ENCODE data around the gene TMEM42. TPM values are rescaled to one million over a fixed set of nuclear protein-coding genes. Genes with fewer than 3 reads are reported as not detected.

The TMEM42 gene
- total RNA-seq, 1 donor from 2014 or later, result 10.1 TPM

DNA sequence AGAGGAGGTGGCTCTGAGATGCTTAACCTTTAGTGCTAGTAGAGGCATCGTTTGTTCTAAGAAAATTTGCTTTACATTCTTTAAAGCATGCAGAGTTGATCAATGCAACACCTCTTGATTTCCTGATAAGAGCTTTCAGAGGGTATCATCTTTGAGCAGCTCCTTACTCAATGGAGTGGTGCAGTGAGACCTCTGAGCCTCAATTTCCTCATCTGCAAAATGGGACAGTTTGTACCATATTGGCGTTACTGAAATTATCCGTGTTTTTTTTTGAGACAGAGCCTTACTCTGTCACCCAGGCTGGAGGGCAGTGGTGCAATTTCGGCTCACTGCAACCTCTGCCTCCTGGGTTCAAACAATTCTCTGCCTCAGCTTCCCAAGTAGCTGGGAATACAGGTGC is 1.6 kb upstream of the TMEM42 start:
- H3K27ac ChIP-seq, result no peak overlapping the region
- Mint-ChIP-seq H3K27me3 (ENCODE audit: insufficient read depth, low read depth) (peaks cover 7% of the 10 kb centered on the region), H3K27ac (no peak overlapping the region), H3K9me3 (no peaks in the 10 kb centered on the region), H3K4me3 (no peak overlapping the region), H3K4me1 (peaks cover 10% of the 10 kb centered on the region), H3K36me3 (peaks cover 11% of the 10 kb centered on the region)
- peaks cover 9% of the 10 kb centered on the region for H3K79me2 ChIP-seq (ENCODE audit: low read depth)
- H3K36me3 ChIP-seq, result no peaks in the 10 kb centered on the region
- H3K9me3 ChIP-seq (ENCODE audit: low read depth), result no peaks in the 10 kb centered on the region
- TF ChIP-seq EZH2 (IDR thresholded peaks at IDR 0.05) (no peak), EZH2phosphoT487 (IDR thresholded peaks at IDR 0.05) (no peak)
- TF ChIP-seq, protein P1, sequence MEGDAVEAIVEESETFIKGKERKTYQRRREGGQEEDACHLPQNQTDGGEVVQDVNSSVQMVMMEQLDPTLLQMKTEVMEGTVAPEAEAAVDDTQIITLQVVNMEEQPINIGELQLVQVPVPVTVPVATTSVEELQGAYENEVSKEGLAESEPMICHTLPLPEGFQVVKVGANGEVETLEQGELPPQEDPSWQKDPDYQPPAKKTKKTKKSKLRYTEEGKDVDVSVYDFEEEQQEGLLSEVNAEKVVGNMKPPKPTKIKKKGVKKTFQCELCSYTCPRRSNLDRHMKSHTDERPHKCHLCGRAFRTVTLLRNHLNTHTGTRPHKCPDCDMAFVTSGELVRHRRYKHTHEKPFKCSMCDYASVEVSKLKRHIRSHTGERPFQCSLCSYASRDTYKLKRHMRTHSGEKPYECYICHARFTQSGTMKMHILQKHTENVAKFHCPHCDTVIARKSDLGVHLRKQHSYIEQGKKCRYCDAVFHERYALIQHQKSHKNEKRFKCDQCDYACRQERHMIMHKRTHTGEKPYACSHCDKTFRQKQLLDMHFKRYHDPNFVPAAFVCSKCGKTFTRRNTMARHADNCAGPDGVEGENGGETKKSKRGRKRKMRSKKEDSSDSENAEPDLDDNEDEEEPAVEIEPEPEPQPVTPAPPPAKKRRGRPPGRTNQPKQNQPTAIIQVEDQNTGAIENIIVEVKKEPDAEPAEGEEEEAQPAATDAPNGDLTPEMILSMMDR (IDR thresholded peaks at IDR 0.05), result no peak
- no peak for DNase-seq (ENCODE audit: low spot score)
- peaks cover 7% of the 10 kb centered on the region for H3K4me1 ChIP-seq
- no peak overlapping the region for H3K9ac ChIP-seq
- H3K27me3 ChIP-seq, result no peaks in the 10 kb centered on the region
- peaks cover 21% of the 10 kb centered on the region for H3F3A ChIP-seq (ENCODE audit: low read depth)
- H3K4me3 ChIP-seq, result no peak overlapping the region
- no peak overlapping the region for H3K4me2 ChIP-seq
- H2AFZ ChIP-seq (replicated peaks), result no peak overlapping the region
- H4K20me1 ChIP-seq (ENCODE audit: low read depth), result no peaks in the 10 kb centered on the region

DNA sequence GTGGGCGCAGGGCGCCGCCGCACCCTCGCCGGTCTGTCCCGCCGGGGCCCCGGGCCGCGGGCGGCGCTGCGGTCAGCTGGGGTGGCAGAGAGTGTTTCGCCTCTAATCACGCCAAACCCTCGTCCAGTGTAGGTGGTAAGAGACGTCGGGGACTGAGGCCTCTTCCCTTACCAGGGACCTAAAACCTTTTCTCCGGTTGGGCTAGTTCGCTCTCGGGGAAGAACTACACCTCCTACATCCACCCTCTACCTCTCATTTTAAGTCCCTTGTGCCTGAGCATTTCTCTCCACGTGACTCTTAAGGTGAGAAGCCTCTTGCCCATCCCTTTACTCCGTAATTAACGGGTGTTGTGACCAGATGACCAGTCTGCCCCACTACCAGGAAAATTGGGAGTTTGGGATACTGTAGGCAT is 520 bp downstream of the TMEM42 start:
- peak overlapping the region; percentile 65 for H3K4me3 ChIP-seq
- H3K79me2 ChIP-seq (ENCODE audit: low read depth), result peaks cover 9% of the 10 kb centered on the region
- no peaks in the 10 kb centered on the region for H3K27me3 ChIP-seq
- H3K9me3 ChIP-seq (ENCODE audit: low read depth), result no peaks in the 10 kb centered on the region
- Mint-ChIP-seq H3K4me3 (peak overlapping the region; percentile 92), H3K4me1 (peaks cover 10% of the 10 kb centered on the region), H3K9me3 (no peaks in the 10 kb centered on the region), H3K27ac (peak overlapping the region; percentile 93), H3K36me3 (peaks cover 23% of the 10 kb centered on the region), H3K27me3 (ENCODE audit: insufficient read depth, low read depth) (peaks cover 7% of the 10 kb centered on the region)
- no peaks in the 10 kb centered on the region for H4K20me1 ChIP-seq (ENCODE audit: low read depth)
- DNase-seq (ENCODE audit: low spot score), result no peak
- H3K4me2 ChIP-seq, result peak overlapping the region; percentile 87
- TF ChIP-seq EZH2 (IDR thresholded peaks at IDR 0.05) (no peak), EZH2phosphoT487 (IDR thresholded peaks at IDR 0.05) (no peak)
- TF ChIP-seq, protein P1 (IDR thresholded peaks at IDR 0.05), result no peak
- H3K9ac ChIP-seq, result no peak overlapping the region
- peaks cover 21% of the 10 kb centered on the region for H3F3A ChIP-seq (ENCODE audit: low read depth)
- H3K4me1 ChIP-seq, result peaks cover 7% of the 10 kb centered on the region
- H2AFZ ChIP-seq (replicated peaks), result peak overlapping the region; percentile 27
- H3K27ac ChIP-seq, result no peak overlapping the region
- H3K36me3 ChIP-seq, result no peaks in the 10 kb centered on the region

DNA sequence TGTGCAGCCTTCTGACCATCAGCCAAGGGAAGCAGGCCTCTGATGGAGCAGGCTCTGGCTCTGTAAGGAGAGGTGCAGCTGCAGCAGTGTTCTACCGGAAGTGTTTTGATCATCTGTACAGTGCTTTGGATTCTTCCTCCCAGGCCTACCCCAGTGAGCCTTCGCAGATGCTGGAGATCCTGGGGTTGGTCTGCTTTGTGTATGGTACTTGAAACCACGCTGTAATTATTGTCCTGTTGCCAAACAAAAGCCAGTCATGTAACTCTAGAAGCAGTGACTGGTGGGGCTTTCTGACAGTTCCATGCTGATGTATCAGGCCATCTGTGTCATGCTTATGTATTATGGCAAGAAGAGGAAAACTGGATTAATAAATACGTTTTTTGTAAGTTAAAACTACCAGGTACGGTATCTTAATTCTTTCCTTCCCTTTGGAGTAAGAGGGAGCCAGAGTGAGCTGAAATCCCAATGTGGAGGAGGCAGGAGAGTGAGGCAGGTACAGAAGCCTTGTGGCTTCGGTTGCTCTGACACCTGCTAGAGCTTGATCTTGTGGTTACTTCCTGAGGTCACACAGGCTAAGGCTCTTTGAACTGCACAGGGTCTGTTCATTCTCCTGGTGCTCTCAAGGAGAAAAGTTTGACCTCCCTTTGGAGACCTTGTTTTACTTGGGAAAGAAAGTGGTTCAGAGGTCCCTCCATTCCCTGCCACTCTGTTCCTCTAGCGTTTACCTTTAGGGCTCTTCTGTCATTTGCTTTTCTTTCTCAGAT is 3.7 kb downstream of the TMEM42 start:
- Histone ChIP-seq H3K4me3 (no peak overlapping the region), H3K27me3 (no peaks in the 10 kb centered on the region), H3K27ac (no peak overlapping the region), H3F3A (ENCODE audit: low read depth) (peaks cover 16% of the 10 kb centered on the region), H3K4me1 (peaks cover 7% of the 10 kb centered on the region), H3K36me3 (no peaks in the 10 kb centered on the region), H4K20me1 (ENCODE audit: low read depth) (no peaks in the 10 kb centered on the region), H3K4me2 (no peak overlapping the region), H3K9me3 (ENCODE audit: low read depth) (no peaks in the 10 kb centered on the region), H3K9ac (no peak overlapping the region), H2AFZ (replicated peaks) (no peak overlapping the region), H3K79me2 (ENCODE audit: low read depth) (peaks cover 9% of the 10 kb centered on the region)
- H3K9me3 Mint-ChIP-seq, result no peaks in the 10 kb centered on the region
- H3K36me3 Mint-ChIP-seq, result peaks cover 22% of the 10 kb centered on the region
- no peak for TF ChIP-seq EZH2 (IDR thresholded peaks at IDR 0.05)
- no peak for TF ChIP-seq EZH2phosphoT487 (IDR thresholded peaks at IDR 0.05)
- TF ChIP-seq, protein P1 (IDR thresholded peaks at IDR 0.05), result no peak
- peaks cover 10% of the 10 kb centered on the region for H3K4me1 Mint-ChIP-seq
- DNase-seq (ENCODE audit: low spot score), result no peak
- H3K4me3 Mint-ChIP-seq, result no peak overlapping the region
- H3K27ac Mint-ChIP-seq, result no peak overlapping the region
- peaks cover 7% of the 10 kb centered on the region for H3K27me3 Mint-ChIP-seq (ENCODE audit: insufficient read depth, low read depth)
